PFSK-1 (cell line): ENCODE data around the gene ACAP3.

Experiments
- FOXP2 ChIP-seq: optimal IDR thresholded peaks from 2 replicates; pipeline ENCODE3; 2011; ENCODE audit warnings: borderline replicate concordance, control low read depth, inconsistent platforms; ENCODE audit not compliant: insufficient read depth; ENCODE audit errors: extremely low read length, extremely low read depth
- POLR2AphosphoS5 ChIP-seq: IDR thresholded peaks from 2 replicates; pipeline ENCODE4 v1.6.1; 2012; ENCODE audit warnings: low read depth, mild to moderate bottlenecking, control low read depth, low read length, moderate library complexity
- REST ChIP-seq, 2 experiments: IDR thresholded peaks; 2 replicates each; pipeline versions ENCODE4 v1.6.1 to v1.8.0; 2011 to 2012; ENCODE audit warnings: low read depth in 2 of 2, low read length in 2 of 2, control low read depth in 1 of 2, inconsistent platforms in 1 of 2, mild to moderate bottlenecking in 1 of 2, moderate library complexity in 1 of 2; ENCODE audit not compliant: insufficient read depth in 1 of 2
- SIN3A ChIP-seq: IDR thresholded peaks from 2 replicates; pipeline ENCODE4 v1.6.1; 2012; ENCODE audit warnings: mild to moderate bottlenecking, low read length, moderate library complexity, borderline replicate concordance; ENCODE audit not compliant: insufficient read depth
- TAF1 ChIP-seq: IDR thresholded peaks from 2 replicates; pipeline ENCODE4 v1.6.1; 2012; ENCODE audit warnings: low read length, control low read depth, borderline replicate concordance; ENCODE audit not compliant: insufficient read depth

ACAP3 gene

GRCh38 chr1:1256956-1257871 is 50.5 kb downstream of the ACAP3 start:
- TF ChIP-seq SIN3A = no peak
- TF ChIP-seq POLR2AphosphoS5 = no peak
- no peak for TF ChIP-seq TAF1
- TF ChIP-seq REST (IDR thresholded peaks at IDR 0.05; ENCODE audit: insufficient read depth in 1 of 2, low read depth in 2 of 2, low read length in 2 of 2) = no peak
- no peak for TF ChIP-seq FOXP2

- no peak for TF ChIP-seq SIN3A
- no peak for TF ChIP-seq TAF1
- TF ChIP-seq FOXP2 = no peak
- TF ChIP-seq POLR2AphosphoS5 = no peak
- no peak for TF ChIP-seq REST (IDR thresholded peaks at IDR 0.05; ENCODE audit: insufficient read depth in 1 of 2, low read depth in 2 of 2, low read length in 2 of 2)
These were observed 52.1 kb downstream of the ACAP3 start for GRCh38 chr1:1255611-1256010.

- TF ChIP-seq REST (IDR thresholded peaks at IDR 0.05; ENCODE audit: insufficient read depth in 1 of 2, low read depth in 2 of 2, low read length in 2 of 2) (no peak), FOXP2 (no peak), TAF1 (no peak), SIN3A (no peak), POLR2AphosphoS5 (no peak)
These were observed 52.7 kb downstream of the ACAP3 start for GRCh38 chr1:1255078-1255477.

- no peak for TF ChIP-seq REST (IDR thresholded peaks at IDR 0.05; ENCODE audit: insufficient read depth in 1 of 2, low read depth in 2 of 2, low read length in 2 of 2)
- no peak for TF ChIP-seq SIN3A
- no peak for TF ChIP-seq POLR2AphosphoS5
- TF ChIP-seq FOXP2 = no peak
- no peak for TF ChIP-seq TAF1
These were observed 53.1 kb downstream of the ACAP3 start for GRCh38 chr1:1254667-1254998.

- TF ChIP-seq FOXP2 (no peak), POLR2AphosphoS5 (no peak), REST (IDR thresholded peaks at IDR 0.05; ENCODE audit: insufficient read depth in 1 of 2, low read depth in 2 of 2, low read length in 2 of 2) (no peak), TAF1 (no peak), SIN3A (no peak)
These were observed 53.6 kb downstream of the ACAP3 start for GRCh38 chr1:1253972-1254666.
